Peyer's patch (tissue), 4 donors: ENCODE results near the gene RNF175. TPM values are rescaled to one million over a fixed set of nuclear protein-coding genes. Genes with fewer than 3 reads are reported as not detected.
A peak's percentile ranks its signal among the peaks of the same experiment; 100 is the strongest.

Experiments
- DNase-seq, 3 donors: peaks; one replicate each; pipeline ENCODE4 v3.0.0-alpha.2; 2017 to 2019
- H3K27ac ChIP-seq, 4 donors: fragments of 200-600 bp; sonication (generic); one replicate each; pipeline ENCODE4 v1.5.1; 2016 to 2019
- H3K27me3 ChIP-seq, 2 donors: fragments of 200-600 bp; sonication (generic); one replicate each; pipeline ENCODE4 v1.5.1; 2019
- H3K36me3 ChIP-seq, 3 donors: fragments of 200-600 bp; sonication (generic); one replicate each; pipeline ENCODE4 v1.5.1; 2016 to 2019
- H3K4me1 ChIP-seq, 4 donors: fragments of 200-600 bp; sonication (generic); one replicate each; pipeline ENCODE4 v1.5.1; 2016 to 2019
- H3K4me3 ChIP-seq, 4 donors: fragments of 200-600 bp; sonication (generic); 1 replicate in 3 of 4; 2 replicates in 1 of 4; pipeline ENCODE4 v1.5.1; 2016 to 2019; ENCODE audit warnings: mild to moderate bottlenecking in 1 of 4
- H3K9me3 ChIP-seq, 4 donors: fragments of 200-600 bp; sonication (generic); one replicate each; pipeline ENCODE4 v1.5.1; 2016 to 2019; ENCODE audit warnings: mild to moderate bottlenecking in 1 of 4
- CTCF ChIP-seq, 6 experiments: fragments of 450-650 bp in 4 of 6; fragments of 200-600 bp in 2 of 6; sonication (generic) in 1 of 6; IDR thresholded peaks; one replicate each; pipeline ENCODE4 v1.5.1; 2017 to 2019; ENCODE audit warnings: antibody characterized with exemption in 6 of 6, mild to moderate bottlenecking in 3 of 6, moderate library complexity in 1 of 6
- POLR2A ChIP-seq, 2 donors: fragments of 450-650 bp; IDR thresholded peaks; one replicate each; pipeline ENCODE4 v1.5.1; 2017; ENCODE audit warnings: antibody characterized with exemption in 2 of 2, mild to moderate bottlenecking in 2 of 2, moderate library complexity in 2 of 2
- total RNA-seq, 4 donors: library from RNA; depleted of rRNA; stranded (reverse); fragments of >200 nt; gene quantifications; one replicate each; pipeline ENCODE4 v1.1.0, GENCODE V29; 2016

The RNF175 gene
- total RNA-seq, 4 donors from 2014 or later, result not detected

GRCh38 chr4:153791746-153792617, 32.2 kb upstream of the RNF175 start:
- H3K27ac ChIP-seq, result no peak overlapping the region
- DNase-seq, result peak in 2 of 3 donors; percentile 53 to 66
- H3K9me3 ChIP-seq, result no peaks in the 10 kb centered on the region
- peak in 2 of 6 experiments; percentile 8 to 11 for TF ChIP-seq CTCF (IDR thresholded peaks at IDR 0.05)
- no peak for TF ChIP-seq POLR2A (IDR thresholded peaks at IDR 0.05)
- peaks cover 0 to 38% (median 7%) of the 10 kb centered on the region in 4 donors for H3K4me1 ChIP-seq
- peak overlapping the region in 3 of 4 donors; percentile 1 to 20 (median 2) for H3K4me3 ChIP-seq
- H3K27me3 ChIP-seq, result peaks cover 0 to 55% of the 10 kb centered on the region in 2 donors
- H3K36me3 ChIP-seq, result no peaks in the 10 kb centered on the region

GRCh38 chr4:153790962-153791551, 31.2 kb upstream of the RNF175 start:
- Histone ChIP-seq H3K4me3 (peak overlapping the region in 3 of 4 donors; percentile 11 to 32 (median 31)), H3K27ac (no peak overlapping the region)

GRCh38 chr4:153790500-153790865, 30.7 kb upstream of the RNF175 start:
- TF ChIP-seq CTCF (IDR thresholded peaks at IDR 0.05), result no peak
- TF ChIP-seq POLR2A (IDR thresholded peaks at IDR 0.05), result no peak
- H3K27me3 ChIP-seq, result peaks cover 0 to 55% of the 10 kb centered on the region in 2 donors
- H3K4me1 ChIP-seq, result peaks cover 0 to 38% (median 7%) of the 10 kb centered on the region in 4 donors
- no peaks in the 10 kb centered on the region for H3K9me3 ChIP-seq
- H3K27ac ChIP-seq, result no peak overlapping the region
- no peak for DNase-seq
- peak overlapping the region in 1 of 4 donors; percentile 31 for H3K4me3 ChIP-seq
- no peaks in the 10 kb centered on the region for H3K36me3 ChIP-seq

More at GRCh38 chr4:153790962-153791551, 31.2 kb upstream of the RNF175 start:
- Histone ChIP-seq H3K36me3 (no peaks in the 10 kb centered on the region), H3K4me1 (peaks cover 0 to 38% (median 7%) of the 10 kb centered on the region in 4 donors), H3K9me3 (no peaks in the 10 kb centered on the region), H3K27me3 (peaks cover 0 to 55% of the 10 kb centered on the region in 2 donors)
- no peak for TF ChIP-seq CTCF (IDR thresholded peaks at IDR 0.05)
- TF ChIP-seq POLR2A (IDR thresholded peaks at IDR 0.05), result no peak
- DNase-seq, result no peak

- no peaks in the 10 kb centered on the region for H3K36me3 ChIP-seq
- no peak for DNase-seq
- no peak for TF ChIP-seq CTCF (IDR thresholded peaks at IDR 0.05)
- peaks cover 0 to 55% of the 10 kb centered on the region in 2 donors for H3K27me3 ChIP-seq
- peaks cover 0 to 38% (median 7%) of the 10 kb centered on the region in 4 donors for H3K4me1 ChIP-seq
- no peak overlapping the region for H3K4me3 ChIP-seq
- no peak overlapping the region for H3K27ac ChIP-seq
- no peaks in the 10 kb centered on the region for H3K9me3 ChIP-seq
Measured at GRCh38 chr4:153789741-153790499, 30.1 kb upstream of the RNF175 start.
